Measurements from ENCODE around the gene SNX15. TPM values are rescaled to one million over a fixed set of nuclear protein-coding genes. Genes with fewer than 3 reads are reported as not detected.
A peak's percentile ranks its signal among the peaks of the same experiment; 100 is the strongest.

The SNX15 gene
- total RNA-seq, 1 experiment from 2014 or later, result 34.7 TPM

DNA sequence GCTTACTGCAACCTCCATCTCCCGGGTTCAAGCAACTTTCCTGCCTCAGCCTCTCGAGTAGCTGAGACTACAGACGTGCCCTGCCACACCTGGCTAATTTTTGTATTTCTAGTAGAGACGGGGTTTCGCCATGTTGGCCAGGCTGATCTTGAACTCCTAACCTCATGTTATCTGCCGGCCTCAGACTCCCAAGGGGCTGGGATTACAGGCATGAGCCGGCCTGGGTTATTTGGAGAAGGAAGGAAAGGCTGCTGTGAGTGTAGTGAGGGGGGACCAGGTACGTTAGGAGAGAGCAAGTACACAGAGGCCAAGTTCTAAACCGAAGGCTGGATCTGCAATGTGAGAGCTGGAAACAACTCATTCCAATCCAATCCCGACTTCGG is 30.9 kb upstream of the SNX15 start:
- POLR2A ChIA-PET (ENCODE audit: low non-redundant PET), result no interaction called here
- intact Hi-C loops (cut with micrococcal nuclease; ENCODE audit: unreplicated experiment), result no loop called here
- DNase-seq (ENCODE audit: low spot score), result no peak
- H3K4me1 ChIP-seq (ENCODE audit: insufficient read depth, low read length, poor library complexity, severe bottlenecking), result no peaks in the 10 kb centered on the region
- CTCF ChIA-PET, result interaction anchor here (1.2 kb wide), 1 partner anchor 149 kb away, joined by 3 read pairs; no protein-coding TSS in a partner anchor
- no peak for TF ChIP-seq EZH2 (IDR thresholded peaks at IDR 0.05; ENCODE audit: borderline replicate concordance, low read depth, low read length, poor library complexity, severe bottlenecking)
- TF ChIP-seq, protein P1, sequence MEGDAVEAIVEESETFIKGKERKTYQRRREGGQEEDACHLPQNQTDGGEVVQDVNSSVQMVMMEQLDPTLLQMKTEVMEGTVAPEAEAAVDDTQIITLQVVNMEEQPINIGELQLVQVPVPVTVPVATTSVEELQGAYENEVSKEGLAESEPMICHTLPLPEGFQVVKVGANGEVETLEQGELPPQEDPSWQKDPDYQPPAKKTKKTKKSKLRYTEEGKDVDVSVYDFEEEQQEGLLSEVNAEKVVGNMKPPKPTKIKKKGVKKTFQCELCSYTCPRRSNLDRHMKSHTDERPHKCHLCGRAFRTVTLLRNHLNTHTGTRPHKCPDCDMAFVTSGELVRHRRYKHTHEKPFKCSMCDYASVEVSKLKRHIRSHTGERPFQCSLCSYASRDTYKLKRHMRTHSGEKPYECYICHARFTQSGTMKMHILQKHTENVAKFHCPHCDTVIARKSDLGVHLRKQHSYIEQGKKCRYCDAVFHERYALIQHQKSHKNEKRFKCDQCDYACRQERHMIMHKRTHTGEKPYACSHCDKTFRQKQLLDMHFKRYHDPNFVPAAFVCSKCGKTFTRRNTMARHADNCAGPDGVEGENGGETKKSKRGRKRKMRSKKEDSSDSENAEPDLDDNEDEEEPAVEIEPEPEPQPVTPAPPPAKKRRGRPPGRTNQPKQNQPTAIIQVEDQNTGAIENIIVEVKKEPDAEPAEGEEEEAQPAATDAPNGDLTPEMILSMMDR (conservative IDR thresholded peaks at IDR 0.05; ENCODE audit: low read depth, low read length), result no peak
- no peak overlapping the region for H3K27ac ChIP-seq (ENCODE audit: low read depth, low read length, poor library complexity, severe bottlenecking)
- no peaks in the 10 kb centered on the region for H3K36me3 ChIP-seq (ENCODE audit: insufficient read depth, low read length, poor library complexity, severe bottlenecking)
- H3K27me3 ChIP-seq (replicated peaks; ENCODE audit: insufficient read depth, low read depth, low read length, poor library complexity), result no peaks in the 10 kb centered on the region
- BruUV-seq (replicated peaks), result no TSS peak
- H3K4me3 ChIP-seq (ENCODE audit: low read depth, low read length, poor library complexity, severe bottlenecking), result peak overlapping the region; percentile 24
- H3K9me3 ChIP-seq (ENCODE audit: low read depth, low read length, poor library complexity, severe bottlenecking), result no peaks in the 10 kb centered on the region

DNA sequence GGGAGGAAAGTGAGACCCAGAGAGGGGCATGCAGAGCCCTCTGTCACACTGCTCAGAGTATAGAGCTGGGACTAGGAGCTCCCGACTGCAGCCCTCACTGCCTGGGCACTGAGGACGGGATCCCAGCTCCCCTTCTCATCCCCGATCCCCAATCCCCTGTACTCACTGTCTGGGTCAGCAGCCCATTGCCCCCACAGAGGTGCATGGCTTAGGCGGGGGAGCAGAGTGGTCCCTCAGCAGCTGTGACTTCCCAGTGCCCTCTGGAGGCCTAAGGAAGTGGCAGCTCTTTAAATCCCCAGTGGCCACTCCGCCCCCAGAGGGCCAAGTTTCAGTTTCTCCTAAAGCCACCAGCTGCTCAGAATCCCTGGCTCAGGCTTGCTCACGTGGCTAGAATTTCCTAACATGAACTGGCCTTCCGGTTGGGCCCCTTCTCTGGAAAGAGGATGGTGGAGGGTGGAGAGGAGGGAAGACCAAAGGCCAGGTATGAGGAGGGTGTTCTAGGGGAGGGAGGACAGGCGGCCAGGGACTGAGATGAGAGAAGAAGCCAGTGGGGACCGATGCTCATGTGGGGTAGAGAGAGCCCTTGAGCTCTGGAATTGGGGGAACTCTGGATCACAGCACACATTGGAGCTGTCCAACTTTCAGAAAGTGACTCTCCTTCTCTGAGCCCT is 30.4 kb upstream of the SNX15 start, which contains the start of gene BATF2:
Gene BATF2 (minus strand): TSS at position 262 of the 671 bp plus-strand sequence. CDS start 57 bp downstream, at position 205.
- TF ChIP-seq, protein P1 (conservative IDR thresholded peaks at IDR 0.05; ENCODE audit: low read depth, low read length), result peak; percentile 48
- no peak for TF ChIP-seq EZH2 (IDR thresholded peaks at IDR 0.05; ENCODE audit: borderline replicate concordance, low read depth, low read length, poor library complexity, severe bottlenecking)
- H3K4me3 ChIP-seq (ENCODE audit: low read depth, low read length, poor library complexity, severe bottlenecking), result peak within 1 kb of the TSS; percentile 24
- ChIA-PET CTCF (interaction anchor here (1.2 kb wide), 1 partner anchor 149 kb away, joined by 3 read pairs; no protein-coding TSS in a partner anchor), POLR2A (ENCODE audit: low non-redundant PET) (no interaction called here)
- no TSS peak for BruUV-seq (replicated peaks)
- H3K27me3 ChIP-seq (replicated peaks; ENCODE audit: insufficient read depth, low read depth, low read length, poor library complexity), result no peaks in the 10 kb centered on the region
- no peaks in the 10 kb centered on the region for H3K36me3 ChIP-seq (ENCODE audit: insufficient read depth, low read length, poor library complexity, severe bottlenecking)
- H3K27ac ChIP-seq (ENCODE audit: low read depth, low read length, poor library complexity, severe bottlenecking), result no peak within 1 kb of the TSS
- H3K4me1 ChIP-seq (ENCODE audit: insufficient read depth, low read length, poor library complexity, severe bottlenecking), result no peaks in the 10 kb centered on the region
- peak; percentile 62 for DNase-seq (ENCODE audit: low spot score)
- intact Hi-C loops (cut with micrococcal nuclease; ENCODE audit: unreplicated experiment), result no loop called here
- no peaks in the 10 kb centered on the region for H3K9me3 ChIP-seq (ENCODE audit: low read depth, low read length, poor library complexity, severe bottlenecking)

DNA sequence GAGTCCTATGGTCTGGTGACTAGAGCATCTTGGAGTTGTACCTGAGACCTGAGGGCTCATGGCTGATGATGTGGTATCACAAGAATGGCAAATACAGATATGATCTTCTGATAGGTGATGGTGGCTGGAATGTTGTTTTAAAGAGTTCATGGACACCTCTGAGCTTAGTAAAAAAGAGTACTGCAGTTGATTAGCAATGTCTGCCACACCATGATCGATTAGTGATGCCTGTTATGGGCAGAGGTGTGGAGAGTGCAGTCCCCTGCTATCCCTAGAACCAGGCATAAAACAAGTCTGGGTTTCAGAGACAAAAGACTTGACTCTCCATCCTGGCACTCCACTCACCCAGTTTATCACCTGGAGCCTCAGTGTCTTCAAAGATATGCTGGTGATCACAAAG is 29.1 kb upstream of the SNX15 start:
- no peaks in the 10 kb centered on the region for H3K27me3 ChIP-seq (replicated peaks; ENCODE audit: insufficient read depth, low read depth, low read length, poor library complexity)
- CTCF ChIA-PET, result no interaction called here
- no peak for DNase-seq (ENCODE audit: low spot score)
- H3K27ac ChIP-seq (ENCODE audit: low read depth, low read length, poor library complexity, severe bottlenecking), result no peak overlapping the region
- H3K9me3 ChIP-seq (ENCODE audit: low read depth, low read length, poor library complexity, severe bottlenecking), result no peaks in the 10 kb centered on the region
- no peak overlapping the region for H3K4me3 ChIP-seq (ENCODE audit: low read depth, low read length, poor library complexity, severe bottlenecking)
- no TSS peak for BruUV-seq (replicated peaks)
- intact Hi-C loops (cut with micrococcal nuclease; ENCODE audit: unreplicated experiment), result no loop called here
- POLR2A ChIA-PET (ENCODE audit: low non-redundant PET), result interaction anchor here (0.7 kb wide), 1 partner anchor 17 kb away, joined by 4 read pairs; no protein-coding TSS in a partner anchor
- no peak for TF ChIP-seq EZH2 (IDR thresholded peaks at IDR 0.05; ENCODE audit: borderline replicate concordance, low read depth, low read length, poor library complexity, severe bottlenecking)
- TF ChIP-seq, protein P1 (conservative IDR thresholded peaks at IDR 0.05; ENCODE audit: low read depth, low read length), result no peak
- no peaks in the 10 kb centered on the region for H3K36me3 ChIP-seq (ENCODE audit: insufficient read depth, low read length, poor library complexity, severe bottlenecking)
- no peaks in the 10 kb centered on the region for H3K4me1 ChIP-seq (ENCODE audit: insufficient read depth, low read length, poor library complexity, severe bottlenecking)

Measured in A673 (cell line).